Activated T-helper 2 cell treated with anti-CD3 and anti-CD28 coated beads, Interferon-gamma antibody, Interleukin-2, Interleukin-4, amounts not matched to agents 10 μg/mL and 5 μg/mL and 100 μg/mL, durations not matched to agents 14 hours and 24 hours and 36 hours (primary cell): ENCODE data around the gene TRUB2. TPM values are rescaled to one million over a fixed set of nuclear protein-coding genes. Genes with fewer than 3 reads are reported as not detected.
A peak's percentile ranks its signal among the peaks of the same experiment; 100 is the strongest.

ENCODE experiments used
- DNase-seq: peaks from one replicate; pipeline ENCODE4 v3.0.0; 2021; ENCODE audit warnings: low spot score
- H3K27ac Mint-ChIP-seq: one replicate; pipeline ENCODE4 v1.8.0; 2021; ENCODE audit warnings: mixed read lengths
- H3K27me3 Mint-ChIP-seq: one replicate; pipeline ENCODE4 v1.8.0; 2021; ENCODE audit warnings: low read depth, mixed read lengths
- H3K36me3 Mint-ChIP-seq: one replicate; pipeline ENCODE4 v1.8.0; 2021; ENCODE audit warnings: low read depth, mixed read lengths
- H3K4me1 Mint-ChIP-seq: one replicate; pipeline ENCODE4 v1.8.0; 2021; ENCODE audit warnings: low read depth, mixed read lengths
- H3K4me3 Mint-ChIP-seq: one replicate; pipeline ENCODE4 v1.8.0; 2021; ENCODE audit warnings: low read depth, mild to moderate bottlenecking, moderate library complexity, mixed read lengths
- H3K9me3 Mint-ChIP-seq: one replicate; pipeline ENCODE4 v1.8.0; 2021; ENCODE audit warnings: mixed read lengths
- intact Hi-C: fragments of 100-400 bp; cut with micrococcal nuclease; formaldehyde crosslinking; loops from one replicate; pipeline ENCODE4 v1.15.1; 2023
- total RNA-seq: library from RNA; stranded (reverse); gene quantifications from 2 replicates; pipeline ENCODE4 v1.2.3, GENCODE V29; 2022

TRUB2 gene
- total RNA-seq: 33.5 and 36.1 TPM in 2 replicates

- H3K4me3 Mint-ChIP-seq: peak within 1 kb of the TSS; percentile 99
- peaks cover 17% of the 10 kb centered on the region for H3K36me3 Mint-ChIP-seq
- no peaks in the 10 kb centered on the region for H3K27me3 Mint-ChIP-seq
- intact Hi-C loops: loop anchor here (1.0 to 5.0 kb wide), 4 partner anchors 18 to 625 kb away; partner anchors contain the start of genes DOLK, NUP188, SLC27A4 and URM1
- peak; percentile 90 for DNase-seq
- peaks cover 11% of the 10 kb centered on the region for H3K4me1 Mint-ChIP-seq
- peak within 1 kb of the TSS; percentile 99 for H3K27ac Mint-ChIP-seq
- no peaks in the 10 kb centered on the region for H3K9me3 Mint-ChIP-seq
These were observed at the start of gene TRUB2, which contains the start of gene COQ4 for GRCh38 chr9:128322404-128323211. Gene TRUB2, minus strand, starts transcription at chr9:128322447. Its CDS starts 39 bp downstream, at chr9:128322408. Gene COQ4, plus strand, starts transcription at chr9:128322839. Its CDS starts 20 bp downstream, at chr9:128322859.

GRCh38 chr9:128371630-128372117 is 49.4 kb upstream of the TRUB2 start:
- intact Hi-C loops: loop anchor here (1.0 kb wide), 1 partner anchor 49 kb away; the partner anchor contains the start of genes COQ4 and TRUB2
- Mint-ChIP-seq H3K4me3 (peak overlapping the region; percentile 95), H3K27ac (peak overlapping the region; percentile 82), H3K27me3 (no peaks in the 10 kb centered on the region), H3K4me1 (peaks cover 29% of the 10 kb centered on the region), H3K36me3 (peaks cover 31% of the 10 kb centered on the region), H3K9me3 (no peaks in the 10 kb centered on the region)
- no peak for DNase-seq

- peaks cover 31% of the 10 kb centered on the region for H3K36me3 Mint-ChIP-seq
- intact Hi-C loops: loop anchor here (1.0 kb wide), 1 partner anchor 49 kb away; the partner anchor contains the start of genes COQ4 and TRUB2
- peak within 1 kb of the TSS; percentile 82 for H3K27ac Mint-ChIP-seq
- peak; percentile 96 for DNase-seq
- H3K27me3 Mint-ChIP-seq: no peaks in the 10 kb centered on the region
- H3K4me3 Mint-ChIP-seq: peak within 1 kb of the TSS; percentile 95
- no peaks in the 10 kb centered on the region for H3K9me3 Mint-ChIP-seq
- peaks cover 29% of the 10 kb centered on the region for H3K4me1 Mint-ChIP-seq
These were observed 48.7 kb upstream of the TRUB2 start, which contains the start of gene URM1 for GRCh38 chr9:128370752-128371629. Gene URM1, plus strand, starts transcription at chr9:128371374. Its CDS starts 7 bp downstream, at chr9:128371381.

- peak overlapping the region; percentile 82 for H3K27ac Mint-ChIP-seq
- intact Hi-C loops: no loop called here
- H3K4me1 Mint-ChIP-seq: peaks cover 29% of the 10 kb centered on the region
- no peaks in the 10 kb centered on the region for H3K9me3 Mint-ChIP-seq
- H3K27me3 Mint-ChIP-seq: no peaks in the 10 kb centered on the region
- H3K36me3 Mint-ChIP-seq: peaks cover 28% of the 10 kb centered on the region
- H3K4me3 Mint-ChIP-seq: peak overlapping the region; percentile 95
- DNase-seq: no peak
These were observed 48.1 kb upstream of the TRUB2 start for GRCh38 chr9:128370367-128370751.

GRCh38 chr9:128369024-128369706 is 46.9 kb upstream of the TRUB2 start:
- Mint-ChIP-seq H3K9me3 (no peaks in the 10 kb centered on the region), H3K4me3 (peak overlapping the region; percentile 26), H3K27me3 (no peaks in the 10 kb centered on the region), H3K36me3 (peaks cover 24% of the 10 kb centered on the region), H3K27ac (no peak overlapping the region), H3K4me1 (peaks cover 29% of the 10 kb centered on the region)
- intact Hi-C loops: no loop called here
- no peak for DNase-seq

GRCh38 chr9:128365525-128365924 is 43.3 kb upstream of the TRUB2 start:
- DNase-seq: no peak
- Mint-ChIP-seq H3K4me1 (peaks cover 18% of the 10 kb centered on the region), H3K9me3 (no peaks in the 10 kb centered on the region), H3K27ac (no peak overlapping the region), H3K4me3 (no peak overlapping the region), H3K27me3 (no peaks in the 10 kb centered on the region), H3K36me3 (peaks cover 3% of the 10 kb centered on the region)
- intact Hi-C loops: no loop called here

GRCh38 chr9:128362774-128363173 is 40.5 kb upstream of the TRUB2 start:
- no peaks in the 10 kb centered on the region for H3K9me3 Mint-ChIP-seq
- H3K36me3 Mint-ChIP-seq: peaks cover 3% of the 10 kb centered on the region
- intact Hi-C loops: loop anchor here (1.0 kb wide), 1 partner anchor 50 kb away; no protein-coding TSS in a partner anchor
- no peak overlapping the region for H3K27ac Mint-ChIP-seq
- no peaks in the 10 kb centered on the region for H3K27me3 Mint-ChIP-seq
- peaks cover 13% of the 10 kb centered on the region for H3K4me1 Mint-ChIP-seq
- no peak for DNase-seq
- no peak overlapping the region for H3K4me3 Mint-ChIP-seq

- intact Hi-C loops: loop anchor here (1.0 kb wide), 1 partner anchor 50 kb away; no protein-coding TSS in a partner anchor
- DNase-seq: peak; percentile 63
- H3K27ac Mint-ChIP-seq: no peak overlapping the region
- peaks cover 13% of the 10 kb centered on the region for H3K4me1 Mint-ChIP-seq
- H3K27me3 Mint-ChIP-seq: no peaks in the 10 kb centered on the region
- peaks cover 7% of the 10 kb centered on the region for H3K36me3 Mint-ChIP-seq
- H3K9me3 Mint-ChIP-seq: no peaks in the 10 kb centered on the region
- H3K4me3 Mint-ChIP-seq: peak overlapping the region; percentile 74
These were observed 39.9 kb upstream of the TRUB2 start for GRCh38 chr9:128361986-128362646.

GRCh38 chr9:128361296-128361985 is 39.2 kb upstream of the TRUB2 start:
- no peak for DNase-seq
- Mint-ChIP-seq H3K9me3 (no peaks in the 10 kb centered on the region), H3K4me1 (peaks cover 13% of the 10 kb centered on the region), H3K4me3 (peak overlapping the region; percentile 74), H3K27ac (peak overlapping the region; percentile 36), H3K27me3 (no peaks in the 10 kb centered on the region), H3K36me3 (peaks cover 7% of the 10 kb centered on the region)
- intact Hi-C loops: no loop called here

GRCh38 chr9:128360826-128361225 is 38.6 kb upstream of the TRUB2 start:
- H3K36me3 Mint-ChIP-seq: peaks cover 12% of the 10 kb centered on the region
- no peaks in the 10 kb centered on the region for H3K27me3 Mint-ChIP-seq
- H3K4me1 Mint-ChIP-seq: peaks cover 13% of the 10 kb centered on the region
- no peak overlapping the region for H3K4me3 Mint-ChIP-seq
- no peak for DNase-seq
- no peaks in the 10 kb centered on the region for H3K9me3 Mint-ChIP-seq
- no peak overlapping the region for H3K27ac Mint-ChIP-seq
- intact Hi-C loops: no loop called here

- H3K9me3 Mint-ChIP-seq: no peaks in the 10 kb centered on the region
- no peak overlapping the region for H3K4me3 Mint-ChIP-seq
- H3K27me3 Mint-ChIP-seq: no peaks in the 10 kb centered on the region
- no peak for DNase-seq
- H3K27ac Mint-ChIP-seq: no peak overlapping the region
- peaks cover 19% of the 10 kb centered on the region for H3K36me3 Mint-ChIP-seq
- H3K4me1 Mint-ChIP-seq: peaks cover 10% of the 10 kb centered on the region
- intact Hi-C loops: no loop called here
These were observed 36.6 kb upstream of the TRUB2 start for GRCh38 chr9:128358861-128359260.
